Gastroesophageal sphincter (tissue), 4 donors: ENCODE results near the gene AKAP13. TPM values are rescaled to one million over a fixed set of nuclear protein-coding genes. Genes with fewer than 3 reads are reported as not detected.

Experiments
- ATAC-seq: fragments of 150-250 bp; one replicate; pipeline ENCODE4 v1.9.1; 2016; ENCODE audit warnings: mild to moderate bottlenecking, moderate library complexity
- H3K27ac ChIP-seq, 4 donors: fragments of 200-600 bp; sonication (generic) in 3 of 4; 1 replicate in 3 of 4; 2 replicates in 1 of 4; pipeline ENCODE4 v1.5.1; 2016 to 2019
- H3K27me3 ChIP-seq: fragments of 200-600 bp; sonication (generic); one replicate; pipeline ENCODE4 v1.5.1; 2019
- H3K36me3 ChIP-seq, 2 donors: fragments of 200-600 bp; sonication (generic); one replicate each; pipeline ENCODE4 v1.5.1; 2019; ENCODE audit warnings: control low read depth in 1 of 2
- H3K4me1 ChIP-seq, 3 donors: fragments of 200-600 bp; sonication (generic); 1 replicate in 2 of 3; 2 replicates in 1 of 3; pipeline ENCODE4 v1.5.1; 2016 to 2019; ENCODE audit warnings: control low read depth in 2 of 3
- H3K4me3 ChIP-seq, 2 donors: fragments of 200-600 bp; sonication (generic); one replicate each; pipeline ENCODE4 v1.5.1; 2019; ENCODE audit warnings: mild to moderate bottlenecking in 1 of 2, moderate library complexity in 1 of 2
- H3K9me3 ChIP-seq, 3 donors: fragments of 200-600 bp; sonication (generic); one replicate each; pipeline ENCODE4 v1.5.1; 2017 to 2019; ENCODE audit warnings: control low read depth in 2 of 3
- EP300 ChIP-seq: sonication (generic); formaldehyde crosslinking; IDR thresholded peaks from one replicate; pipeline ENCODE4 v1.6.1; 2017; ENCODE audit warnings: antibody characterized with exemption, mild to moderate bottlenecking
- POLR2A ChIP-seq, 2 donors: fragments of 450-650 bp; IDR thresholded peaks; one replicate each; pipeline ENCODE4 v1.6.1; 2017; ENCODE audit warnings: antibody characterized with exemption in 2 of 2, mild to moderate bottlenecking in 2 of 2, moderate library complexity in 1 of 2
- POLR2AphosphoS5 ChIP-seq: sonication (generic); formaldehyde crosslinking; IDR thresholded peaks from one replicate; pipeline ENCODE4 v1.6.1; 2017; ENCODE audit warnings: antibody characterized with exemption
- WGBS, 2 donors: methylation state at CpG; one replicate each; pipeline ENCODE4 v1.1.5; 2018; ENCODE audit warnings: low coverage in 1 of 2; 5-methylcytosine and 5-hydroxymethylcytosine counted together
- total RNA-seq, 4 donors: library from RNA; depleted of rRNA; stranded (reverse); fragments of >200 nt; gene quantifications; one replicate each; pipeline ENCODE4 v1.1.0, GENCODE V29; 2016
- TF ChIP-seq, protein P1 (sequence below), 4 experiments: fragments of 200-600 bp in 2 of 4; fragments of 450-650 bp in 2 of 4; sonication (generic) in 1 of 4; IDR thresholded peaks; one replicate each; pipeline ENCODE4 v1.5.1; 2017 to 2019; ENCODE audit warnings: antibody characterized with exemption in 4 of 4, mild to moderate bottlenecking in 2 of 4, moderate library complexity in 2 of 4

The AKAP13 gene
- total RNA-seq, 4 donors from 2014 or later = 196 to 252 (median 215) TPM

DNA sequence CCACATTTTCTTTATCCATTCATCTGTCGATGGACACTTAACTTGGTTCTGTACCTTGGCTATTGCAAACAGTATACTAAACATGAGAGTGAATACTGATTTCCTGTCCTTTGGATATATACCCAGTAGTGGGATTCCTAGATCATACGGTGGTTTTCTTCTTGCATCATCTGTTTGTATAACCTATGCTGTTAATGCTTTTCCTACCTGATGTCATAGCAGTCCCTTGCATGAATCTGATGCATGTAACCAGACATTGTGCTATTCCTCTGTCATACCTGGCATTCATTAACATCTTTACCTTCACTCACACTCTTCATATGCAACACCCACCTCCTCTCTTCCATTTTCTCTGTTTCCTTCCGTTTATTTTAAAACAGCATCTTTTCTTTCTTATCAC lies 229.1 kb downstream of the AKAP13 start:
- Histone ChIP-seq H3K27ac (peak overlapping the region in 3 of 4 donors; percentile 3 to 83 (median 23)), H3K9me3 (no peaks in the 10 kb centered on the region), H3K36me3 (no peaks in the 10 kb centered on the region), H3K4me1 (peaks cover 24 to 71% (median 25%) of the 10 kb centered on the region in 3 donors), H3K4me3 (no peak overlapping the region), H3K27me3 (no peaks in the 10 kb centered on the region)
- WGBS, 2 donors = 75 to 93% methylated on average over 3 of the region's 3 CpGs
- ATAC-seq = no peak
- TF ChIP-seq EP300 (no peak), POLR2AphosphoS5 (no peak), POLR2A (IDR thresholded peaks at IDR 0.05) (no peak)
- TF ChIP-seq, protein P1, sequence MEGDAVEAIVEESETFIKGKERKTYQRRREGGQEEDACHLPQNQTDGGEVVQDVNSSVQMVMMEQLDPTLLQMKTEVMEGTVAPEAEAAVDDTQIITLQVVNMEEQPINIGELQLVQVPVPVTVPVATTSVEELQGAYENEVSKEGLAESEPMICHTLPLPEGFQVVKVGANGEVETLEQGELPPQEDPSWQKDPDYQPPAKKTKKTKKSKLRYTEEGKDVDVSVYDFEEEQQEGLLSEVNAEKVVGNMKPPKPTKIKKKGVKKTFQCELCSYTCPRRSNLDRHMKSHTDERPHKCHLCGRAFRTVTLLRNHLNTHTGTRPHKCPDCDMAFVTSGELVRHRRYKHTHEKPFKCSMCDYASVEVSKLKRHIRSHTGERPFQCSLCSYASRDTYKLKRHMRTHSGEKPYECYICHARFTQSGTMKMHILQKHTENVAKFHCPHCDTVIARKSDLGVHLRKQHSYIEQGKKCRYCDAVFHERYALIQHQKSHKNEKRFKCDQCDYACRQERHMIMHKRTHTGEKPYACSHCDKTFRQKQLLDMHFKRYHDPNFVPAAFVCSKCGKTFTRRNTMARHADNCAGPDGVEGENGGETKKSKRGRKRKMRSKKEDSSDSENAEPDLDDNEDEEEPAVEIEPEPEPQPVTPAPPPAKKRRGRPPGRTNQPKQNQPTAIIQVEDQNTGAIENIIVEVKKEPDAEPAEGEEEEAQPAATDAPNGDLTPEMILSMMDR (IDR thresholded peaks at IDR 0.05) = no peak

DNA sequence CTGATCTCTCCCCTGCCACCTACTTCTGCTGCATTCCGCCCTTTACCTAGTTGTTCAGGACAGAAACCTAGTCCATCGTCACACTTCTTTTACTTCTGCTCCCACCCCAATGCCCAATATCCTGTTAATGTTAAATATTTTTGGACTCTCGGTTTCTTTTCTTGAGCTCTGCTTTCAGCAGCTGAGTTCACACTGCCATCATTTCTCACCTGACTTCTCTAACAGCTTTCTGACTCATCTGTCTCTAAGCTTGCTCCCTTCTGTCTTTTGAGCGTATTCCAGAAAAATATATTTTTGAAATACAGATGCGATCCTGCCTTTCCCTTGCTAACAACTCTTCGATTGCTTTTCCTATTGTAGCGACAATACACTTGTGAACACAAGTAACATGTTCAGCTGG lies 231.0 kb downstream of the AKAP13 start:
- no peaks in the 10 kb centered on the region for H3K9me3 ChIP-seq
- H3K27me3 ChIP-seq = no peaks in the 10 kb centered on the region
- H3K4me3 ChIP-seq = no peak overlapping the region
- TF ChIP-seq, protein P1 (IDR thresholded peaks at IDR 0.05) = no peak
- TF ChIP-seq POLR2A (IDR thresholded peaks at IDR 0.05) (no peak), POLR2AphosphoS5 (no peak), EP300 (no peak)
- peak overlapping the region; percentile 69 to 83 (median 75) for H3K27ac ChIP-seq
- peaks cover 40 to 86% (median 41%) of the 10 kb centered on the region in 3 donors for H3K4me1 ChIP-seq
- no peaks in the 10 kb centered on the region for H3K36me3 ChIP-seq
- 42 to 72% methylated on average over 7 of the region's 7 CpGs for WGBS, 2 donors
- no peak for ATAC-seq

GRCh38 chr15:85614059-85614458 lies 233.7 kb downstream of the AKAP13 start:
- peak overlapping the region; percentile 41 to 88 (median 75) for H3K27ac ChIP-seq
- ATAC-seq = no peak
- no peaks in the 10 kb centered on the region for H3K9me3 ChIP-seq
- no peak overlapping the region for H3K4me3 ChIP-seq
- peaks cover 40 to 88% (median 44%) of the 10 kb centered on the region in 3 donors for H3K4me1 ChIP-seq
- H3K27me3 ChIP-seq = no peaks in the 10 kb centered on the region
- TF ChIP-seq POLR2AphosphoS5 (no peak), EP300 (no peak), POLR2A (IDR thresholded peaks at IDR 0.05) (no peak)
- TF ChIP-seq, protein P1 (IDR thresholded peaks at IDR 0.05) = no peak
- WGBS, 2 donors = 17 to 35% methylated on average over 4 to 5 of the region's 5 CpGs
- H3K36me3 ChIP-seq = no peaks in the 10 kb centered on the region

- H3K36me3 ChIP-seq = no peaks in the 10 kb centered on the region
- peaks cover 40 to 74% (median 44%) of the 10 kb centered on the region in 3 donors for H3K4me1 ChIP-seq
- no peaks in the 10 kb centered on the region for H3K9me3 ChIP-seq
- no peaks in the 10 kb centered on the region for H3K27me3 ChIP-seq
- H3K4me3 ChIP-seq = no peak overlapping the region
- no peak for ATAC-seq
- peak overlapping the region; percentile 29 to 88 (median 84) for H3K27ac ChIP-seq
- TF ChIP-seq, protein P1 (IDR thresholded peaks at IDR 0.05) = peak; percentile 13 to 60 (median 42)
- TF ChIP-seq POLR2A (IDR thresholded peaks at IDR 0.05) = no peak
Observed at GRCh38 chr15:85615930-85616329, 235.5 kb downstream of the AKAP13 start.

GRCh38 chr15:85616549-85617110 lies 236.2 kb downstream of the AKAP13 start:
- Histone ChIP-seq H3K36me3 (no peaks in the 10 kb centered on the region), H3K27ac (peak overlapping the region; percentile 40 to 88 (median 84)), H3K9me3 (no peaks in the 10 kb centered on the region), H3K4me3 (no peak overlapping the region), H3K4me1 (peaks cover 35 to 71% (median 44%) of the 10 kb centered on the region in 3 donors), H3K27me3 (no peaks in the 10 kb centered on the region)
- TF ChIP-seq EP300 = no peak
- TF ChIP-seq POLR2AphosphoS5 = no peak
- TF ChIP-seq POLR2A (IDR thresholded peaks at IDR 0.05) = no peak
- TF ChIP-seq, protein P1 (IDR thresholded peaks at IDR 0.05) = no peak
- peak; percentile 30 for ATAC-seq
